WTC11 (cell line): ENCODE data around the gene LSM11. TPM values are rescaled to one million over a fixed set of nuclear protein-coding genes. Genes with fewer than 3 reads are reported as not detected.

Experiments used
- ATAC-seq: fragments of 200-7000 bp; cut with Tn5 transposase; 2 replicates; pipeline ENCODE4 v1.10.0; 2021; ENCODE audit warnings: mild to moderate bottlenecking, moderate library complexity
- CTCF ChIA-PET: fragments of 300-600 bp; sonication (Branson Sonifier 250); formaldehyde crosslinking; loops from one replicate; lab custom pipeline; 2021; ENCODE audit warnings: antibody characterized with exemption; lab: Charles Lee
- POLR2A ChIA-PET: fragments of 350-600 bp; sonication (Branson Sonifier 250); formaldehyde crosslinking; loops from one replicate; lab custom pipeline; 2021; ENCODE audit warnings: antibody characterized with exemption; lab: Charles Lee
- DNase-seq: peaks from one replicate; pipeline ENCODE4 v3.0.0; 2021; ENCODE audit warnings: low spot score
- H3K27ac Mint-ChIP-seq: 2 replicates; pipeline ENCODE4 v1.8.0; 2021; ENCODE audit warnings: mixed read lengths
- H3K27me3 Mint-ChIP-seq: 2 replicates; pipeline ENCODE4 v1.8.0; 2021; ENCODE audit warnings: low read depth, mild to moderate bottlenecking, moderate library complexity, mixed read lengths
- H3K36me3 Mint-ChIP-seq: 2 replicates; pipeline ENCODE4 v1.8.0; 2021; ENCODE audit warnings: mixed read lengths
- H3K4me1 Mint-ChIP-seq: 2 replicates; pipeline ENCODE4 v1.8.0; 2022; ENCODE audit warnings: mixed read lengths
- H3K4me3 Mint-ChIP-seq: 2 replicates; pipeline ENCODE4 v1.8.0; 2021; ENCODE audit warnings: mild to moderate bottlenecking, moderate library complexity, mixed read lengths
- H3K9me3 Mint-ChIP-seq: 2 replicates; pipeline ENCODE4 v1.8.0; 2021; ENCODE audit warnings: mixed read lengths
- CREM ChIP-seq: sonication (generic); formaldehyde crosslinking; IDR thresholded peaks from 2 replicates; pipeline ENCODE4 v1.8.1; 2022; ENCODE audit warnings: mild to moderate bottlenecking, missing genetic modification reagents, moderate library complexity
- GTF2I ChIP-seq: fragments of 250-450 bp; sonication (Bioruptor Pico); conservative IDR thresholded peaks from 2 replicates; pipeline ENCODE4 v1.4.0; 2021; ENCODE audit warnings: mild to moderate bottlenecking
- JUN ChIP-seq: sonication (generic); formaldehyde crosslinking; IDR thresholded peaks from 2 replicates; pipeline ENCODE4 v1.8.0; 2023; ENCODE audit warnings: mild to moderate bottlenecking, missing genetic modification reagents
- MLX ChIP-seq: sonication (generic); formaldehyde crosslinking; IDR thresholded peaks from 2 replicates; pipeline ENCODE4 v1.8.1; 2023; ENCODE audit warnings: mild to moderate bottlenecking, missing genetic modification reagents, moderate library complexity
- NFATC4 ChIP-seq: fragments of 250-450 bp; sonication (Bioruptor Pico); IDR thresholded peaks from 2 replicates; pipeline ENCODE4 v1.9.0; 2021; ENCODE audit warnings: mild to moderate bottlenecking
- SMAD4 ChIP-seq: sonication (generic); formaldehyde crosslinking; IDR thresholded peaks from 2 replicates; pipeline ENCODE4 v1.8.0; 2022; ENCODE audit warnings: mild to moderate bottlenecking, missing genetic modification reagents
- STAT6 ChIP-seq: sonication (generic); formaldehyde crosslinking; conservative IDR thresholded peaks from 2 replicates; pipeline ENCODE4 v1.8.1; 2023; ENCODE audit warnings: mild to moderate bottlenecking, low read depth, missing genetic modification reagents, moderate library complexity
- TEAD4 ChIP-seq: sonication (generic); formaldehyde crosslinking; IDR thresholded peaks from 2 replicates; pipeline ENCODE4 v1.8.0; 2022; ENCODE audit warnings: mild to moderate bottlenecking, missing genetic modification reagents
- ZNF281 ChIP-seq: sonication (generic); formaldehyde crosslinking; IDR thresholded peaks from 2 replicates; pipeline ENCODE4 v1.8.0; 2023; ENCODE audit warnings: mild to moderate bottlenecking, missing genetic modification reagents
- ZNF425 ChIP-seq: fragments of 250-450 bp; sonication (Bioruptor Pico); conservative IDR thresholded peaks from 2 replicates; pipeline ENCODE4 v1.9.0; 2021; ENCODE audit warnings: mild to moderate bottlenecking
- total RNA-seq: library from RNA; stranded (reverse); gene quantifications from 3 replicates; pipeline ENCODE4 v1.2.3, GENCODE V29; 2021
- TF ChIP-seq, protein P1 (sequence below): fragments of 250-450 bp; sonication (Bioruptor Pico); IDR thresholded peaks from 2 replicates; pipeline ENCODE4 v1.8.0; 2021; ENCODE audit warnings: mild to moderate bottlenecking
- TF ChIP-seq, protein P2 (sequence below): sonication (generic); formaldehyde crosslinking; IDR thresholded peaks from 2 replicates; pipeline ENCODE4 v1.8.1; 2023; ENCODE audit warnings: mild to moderate bottlenecking, missing genetic modification reagents, borderline replicate concordance
- TF ChIP-seq, protein P3 (sequence below): sonication (generic); formaldehyde crosslinking; IDR thresholded peaks from 2 replicates; pipeline ENCODE4 v1.8.0; 2022; ENCODE audit warnings: missing genetic modification reagents
- TF ChIP-seq, protein P4 (sequence below): sonication (generic); formaldehyde crosslinking; IDR thresholded peaks from 2 replicates; pipeline ENCODE4 v1.8.0; 2022; ENCODE audit warnings: mild to moderate bottlenecking, missing genetic modification reagents

LSM11 gene
- total RNA-seq, 1 experiment from 2014 or later: 5.2 TPM

DNA sequence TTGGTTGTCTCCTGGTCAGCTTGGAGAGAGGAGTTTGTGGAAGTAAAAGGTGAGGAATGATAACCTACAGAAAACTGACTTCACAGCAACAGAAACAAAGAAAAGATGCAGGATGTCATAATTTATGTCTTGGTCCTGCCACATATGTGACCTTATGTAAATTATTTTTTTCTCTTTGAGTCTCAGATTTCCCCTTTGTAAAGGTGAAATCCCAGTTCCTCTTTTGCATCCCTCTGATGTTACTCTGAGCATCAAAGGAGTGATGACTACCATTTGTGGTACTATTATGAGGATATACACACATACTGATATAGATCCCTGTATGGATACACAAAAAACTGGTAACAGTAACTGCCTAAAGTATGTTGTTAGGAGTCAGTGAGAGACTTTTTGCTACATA is 13.7 kb upstream of the LSM11 start (continued):
- TF ChIP-seq, protein P1, sequence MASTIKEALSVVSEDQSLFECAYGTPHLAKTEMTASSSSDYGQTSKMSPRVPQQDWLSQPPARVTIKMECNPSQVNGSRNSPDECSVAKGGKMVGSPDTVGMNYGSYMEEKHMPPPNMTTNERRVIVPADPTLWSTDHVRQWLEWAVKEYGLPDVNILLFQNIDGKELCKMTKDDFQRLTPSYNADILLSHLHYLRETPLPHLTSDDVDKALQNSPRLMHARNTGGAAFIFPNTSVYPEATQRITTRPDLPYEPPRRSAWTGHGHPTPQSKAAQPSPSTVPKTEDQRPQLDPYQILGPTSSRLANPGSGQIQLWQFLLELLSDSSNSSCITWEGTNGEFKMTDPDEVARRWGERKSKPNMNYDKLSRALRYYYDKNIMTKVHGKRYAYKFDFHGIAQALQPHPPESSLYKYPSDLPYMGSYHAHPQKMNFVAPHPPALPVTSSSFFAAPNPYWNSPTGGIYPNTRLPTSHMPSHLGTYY: no peak
- TF ChIP-seq STAT6 (CRISPR knock-in tag): no peak
- TF ChIP-seq ZNF425 (CRISPR knock-in tag): no peak
- no peak for TF ChIP-seq GTF2I (CRISPR knock-in tag)
- TF ChIP-seq ZNF281 (CRISPR knock-in tag): no peak
- no peak for TF ChIP-seq SMAD4 (CRISPR knock-in tag)

GRCh38 chr5:157730900-157731271 is 12.6 kb upstream of the LSM11 start:
- Mint-ChIP-seq H3K9me3 (peaks cover 13% of the 10 kb centered on the region), H3K27ac (peak overlapping the region; percentile 99; the same call in 1 of the 2 replicates), H3K4me1 (peaks cover 5% of the 10 kb centered on the region), H3K27me3 (no peaks in the 10 kb centered on the region), H3K4me3 (peak overlapping the region; percentile 98), H3K36me3 (peaks cover 31% of the 10 kb centered on the region)
- POLR2A ChIA-PET: interaction anchor here (0.6 to 1.8 kb wide), 7 partner anchors 10 to 1892 kb away, joined by 3 to 5 read pairs (median 3); partner anchors contain the start of genes CLINT1, LSM11 and SOX30
- no peak for ATAC-seq
- DNase-seq: no peak
- CTCF ChIA-PET: interaction anchor here (0.5 to 3.4 kb wide), 12 partner anchors 12 to 388 kb away, joined by 3 to 45 read pairs (median 3); partner anchors contain the start of gene LSM11
- TF ChIP-seq, protein P2, sequence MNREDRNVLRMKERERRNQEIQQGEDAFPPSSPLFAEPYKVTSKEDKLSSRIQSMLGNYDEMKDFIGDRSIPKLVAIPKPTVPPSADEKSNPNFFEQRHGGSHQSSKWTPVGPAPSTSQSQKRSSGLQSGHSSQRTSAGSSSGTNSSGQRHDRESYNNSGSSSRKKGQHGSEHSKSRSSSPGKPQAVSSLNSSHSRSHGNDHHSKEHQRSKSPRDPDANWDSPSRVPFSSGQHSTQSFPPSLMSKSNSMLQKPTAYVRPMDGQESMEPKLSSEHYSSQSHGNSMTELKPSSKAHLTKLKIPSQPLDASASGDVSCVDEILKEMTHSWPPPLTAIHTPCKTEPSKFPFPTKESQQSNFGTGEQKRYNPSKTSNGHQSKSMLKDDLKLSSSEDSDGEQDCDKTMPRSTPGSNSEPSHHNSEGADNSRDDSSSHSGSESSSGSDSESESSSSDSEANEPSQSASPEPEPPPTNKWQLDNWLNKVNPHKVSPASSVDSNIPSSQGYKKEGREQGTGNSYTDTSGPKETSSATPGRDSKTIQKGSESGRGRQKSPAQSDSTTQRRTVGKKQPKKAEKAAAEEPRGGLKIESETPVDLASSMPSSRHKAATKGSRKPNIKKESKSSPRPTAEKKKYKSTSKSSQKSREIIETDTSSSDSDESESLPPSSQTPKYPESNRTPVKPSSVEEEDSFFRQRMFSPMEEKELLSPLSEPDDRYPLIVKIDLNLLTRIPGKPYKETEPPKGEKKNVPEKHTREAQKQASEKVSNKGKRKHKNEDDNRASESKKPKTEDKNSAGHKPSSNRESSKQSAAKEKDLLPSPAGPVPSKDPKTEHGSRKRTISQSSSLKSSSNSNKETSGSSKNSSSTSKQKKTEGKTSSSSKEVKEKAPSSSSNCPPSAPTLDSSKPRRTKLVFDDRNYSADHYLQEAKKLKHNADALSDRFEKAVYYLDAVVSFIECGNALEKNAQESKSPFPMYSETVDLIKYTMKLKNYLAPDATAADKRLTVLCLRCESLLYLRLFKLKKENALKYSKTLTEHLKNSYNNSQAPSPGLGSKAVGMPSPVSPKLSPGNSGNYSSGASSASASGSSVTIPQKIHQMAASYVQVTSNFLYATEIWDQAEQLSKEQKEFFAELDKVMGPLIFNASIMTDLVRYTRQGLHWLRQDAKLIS: no peak
- TF ChIP-seq, protein P3, sequence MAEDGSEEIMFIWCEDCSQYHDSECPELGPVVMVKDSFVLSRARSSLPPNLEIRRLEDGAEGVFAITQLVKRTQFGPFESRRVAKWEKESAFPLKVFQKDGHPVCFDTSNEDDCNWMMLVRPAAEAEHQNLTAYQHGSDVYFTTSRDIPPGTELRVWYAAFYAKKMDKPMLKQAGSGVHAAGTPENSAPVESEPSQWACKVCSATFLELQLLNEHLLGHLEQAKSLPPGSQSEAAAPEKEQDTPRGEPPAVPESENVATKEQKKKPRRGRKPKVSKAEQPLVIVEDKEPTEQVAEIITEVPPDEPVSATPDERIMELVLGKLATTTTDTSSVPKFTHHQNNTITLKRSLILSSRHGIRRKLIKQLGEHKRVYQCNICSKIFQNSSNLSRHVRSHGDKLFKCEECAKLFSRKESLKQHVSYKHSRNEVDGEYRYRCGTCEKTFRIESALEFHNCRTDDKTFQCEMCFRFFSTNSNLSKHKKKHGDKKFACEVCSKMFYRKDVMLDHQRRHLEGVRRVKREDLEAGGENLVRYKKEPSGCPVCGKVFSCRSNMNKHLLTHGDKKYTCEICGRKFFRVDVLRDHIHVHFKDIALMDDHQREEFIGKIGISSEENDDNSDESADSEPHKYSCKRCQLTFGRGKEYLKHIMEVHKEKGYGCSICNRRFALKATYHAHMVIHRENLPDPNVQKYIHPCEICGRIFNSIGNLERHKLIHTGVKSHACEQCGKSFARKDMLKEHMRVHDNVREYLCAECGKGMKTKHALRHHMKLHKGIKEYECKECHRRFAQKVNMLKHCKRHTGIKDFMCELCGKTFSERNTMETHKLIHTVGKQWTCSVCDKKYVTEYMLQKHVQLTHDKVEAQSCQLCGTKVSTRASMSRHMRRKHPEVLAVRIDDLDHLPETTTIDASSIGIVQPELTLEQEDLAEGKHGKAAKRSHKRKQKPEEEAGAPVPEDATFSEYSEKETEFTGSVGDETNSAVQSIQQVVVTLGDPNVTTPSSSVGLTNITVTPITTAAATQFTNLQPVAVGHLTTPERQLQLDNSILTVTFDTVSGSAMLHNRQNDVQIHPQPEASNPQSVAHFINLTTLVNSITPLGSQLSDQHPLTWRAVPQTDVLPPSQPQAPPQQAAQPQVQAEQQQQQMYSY (CRISPR knock-in tag): no peak
- TF ChIP-seq ZNF425 (CRISPR knock-in tag) (no peak), JUN (no peak), NFATC4 (CRISPR knock-in tag) (no peak), TEAD4 (no peak), CREM (CRISPR knock-in tag) (no peak), MLX (CRISPR knock-in tag) (no peak)
- TF ChIP-seq, protein P4, sequence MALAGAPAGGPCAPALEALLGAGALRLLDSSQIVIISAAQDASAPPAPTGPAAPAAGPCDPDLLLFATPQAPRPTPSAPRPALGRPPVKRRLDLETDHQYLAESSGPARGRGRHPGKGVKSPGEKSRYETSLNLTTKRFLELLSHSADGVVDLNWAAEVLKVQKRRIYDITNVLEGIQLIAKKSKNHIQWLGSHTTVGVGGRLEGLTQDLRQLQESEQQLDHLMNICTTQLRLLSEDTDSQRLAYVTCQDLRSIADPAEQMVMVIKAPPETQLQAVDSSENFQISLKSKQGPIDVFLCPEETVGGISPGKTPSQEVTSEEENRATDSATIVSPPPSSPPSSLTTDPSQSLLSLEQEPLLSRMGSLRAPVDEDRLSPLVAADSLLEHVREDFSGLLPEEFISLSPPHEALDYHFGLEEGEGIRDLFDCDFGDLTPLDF (CRISPR knock-in tag): no peak
